ENCODE measurements around the gene THAP3. TPM values are rescaled to one million over a fixed set of nuclear protein-coding genes. Genes with fewer than 3 reads are reported as not detected.

THAP3 gene
- total and polyA plus RNA-seq, 2 of the 8 experiments (the other 6 are each of a cell fraction or from before 2014, with no cell fraction given): 8.2 to 15.3 TPM

DNA sequence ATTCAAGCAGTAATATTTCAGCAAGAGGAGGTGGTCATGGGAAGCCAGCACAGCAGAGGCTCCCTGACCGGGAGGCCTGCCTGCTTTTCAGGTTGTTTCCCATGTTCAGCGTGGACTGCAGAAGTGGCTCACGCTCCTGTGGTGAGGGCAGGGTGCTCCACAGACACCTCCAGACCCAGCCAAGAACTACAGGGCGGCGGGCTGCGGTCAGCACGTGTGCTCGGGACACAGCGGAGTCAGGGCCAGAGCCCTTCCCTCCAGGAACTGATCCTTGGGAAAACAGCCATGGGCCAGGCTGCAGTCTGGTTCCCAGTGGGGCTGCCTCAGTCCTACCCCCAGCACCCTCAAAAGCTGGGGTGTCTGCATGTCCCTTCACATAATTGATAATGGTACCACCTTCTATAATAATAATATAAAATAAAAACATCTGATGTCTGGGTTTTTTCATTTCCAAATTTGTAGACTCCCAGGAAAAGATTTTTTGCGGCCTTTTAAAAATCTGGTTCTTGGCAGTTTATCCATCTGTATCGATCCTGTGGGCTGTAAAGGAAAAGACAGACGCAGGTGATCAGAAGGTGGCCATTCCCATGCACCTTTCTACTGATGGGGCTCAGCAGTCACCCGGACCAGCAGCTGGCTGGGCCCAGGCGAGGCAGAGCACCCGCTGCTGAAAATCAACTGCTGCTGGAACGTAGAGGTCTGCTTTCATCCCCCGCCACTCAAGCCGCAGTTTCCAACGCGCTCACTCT is 10.7 kb downstream of the THAP3 start:
- H4K20me1 ChIP-seq (replicated peaks in 1 of 2; ENCODE audit: control insufficient read depth in 1 of 2, insufficient read depth in 2 of 2, low read length in 2 of 2): peaks cover 4 to 9% of the 10 kb centered on the region in 2 experiments
- H3K9me3 ChIP-seq (ENCODE audit: insufficient read depth in 2 of 2, low read depth in 1 of 2, low read length in 1 of 2): no peaks in the 10 kb centered on the region
- ChIA-PET POLR2A (ENCODE audit: partially characterized antibody) (interaction anchor here (0.5 to 3.9 kb wide), 12 partner anchors 10 to 1550 kb away, joined by 3 to 36 read pairs (median 4); partner anchors contain the start of genes KLHL21, NOL9 and THAP3), CTCF (ENCODE audit: partially characterized antibody) (interaction anchor here (0.6 to 3.7 kb wide), 16 partner anchors 11 to 803 kb away, joined by 3 to 48 read pairs (median 4); partner anchors contain the start of genes NOL9 and THAP3)
- peaks cover 31 to 64% (median 49%) of the 10 kb centered on the region in 4 experiments for H3K36me3 ChIP-seq (ENCODE audit: control insufficient read depth in 2 of 4, insufficient read depth in 4 of 4, low read length in 3 of 4)
- no peak overlapping the region for H4K91ac ChIP-seq (replicated peaks; ENCODE audit: insufficient read length, low read length)
- no peak overlapping the region for H2BK20ac ChIP-seq (ENCODE audit: low read length)
- H3K4me2 ChIP-seq (ENCODE audit: insufficient read depth in 1 of 2, low read depth in 2 of 2, low read length in 2 of 2): no peak overlapping the region
- no peak overlapping the region for H2AFZ ChIP-seq (ENCODE audit: low read length)
- H3K79me1 ChIP-seq (ENCODE audit: low read depth, low read length): no peaks in the 10 kb centered on the region
- no peak overlapping the region for H2BK12ac ChIP-seq (ENCODE audit: low read depth, low read length)
- H3K18ac ChIP-seq (ENCODE audit: extremely low read depth, low read length): no peak overlapping the region
- H3K56ac ChIP-seq (replicated peaks; ENCODE audit: insufficient read length, low read depth, low read length): no peak overlapping the region
- no peaks in the 10 kb centered on the region for H3K23me2 ChIP-seq (ENCODE audit: low read depth, low read length)
- no peaks in the 10 kb centered on the region for H3K27me3 ChIP-seq (replicated peaks in 1 of 4; ENCODE audit: control insufficient read depth in 3 of 4, extremely low read depth in 1 of 4, insufficient read depth in 3 of 4, low read length in 3 of 4)
- no peak for FAIRE-seq
- no peak for DNase-seq (ENCODE audit: low read depth in 1 of 2, low spot score in 2 of 2)
- no peak overlapping the region for H3K4ac ChIP-seq (replicated peaks; ENCODE audit: insufficient read length, low read depth, low read length)
- H2BK120ac ChIP-seq (replicated peaks; ENCODE audit: low read depth, low read length): no peak overlapping the region
- no peak overlapping the region for H2AK5ac ChIP-seq (ENCODE audit: low read depth, low read length)
- H3K27ac ChIP-seq (ENCODE audit: low read depth, low read length): no peak overlapping the region
- no peak overlapping the region for H4K8ac ChIP-seq (ENCODE audit: extremely low read depth, insufficient read depth, low read length)
- WGBS, 2 experiments (ENCODE audit: extremely low coverage in 1 of 2, insufficient coverage in 1 of 2, insufficient read length in 1 of 2, insufficient replicate concordance in 2 of 2, low coverage in 1 of 2, low lambda C conversion rate in 2 of 2, missing lambda C conversion rate in 1 of 2): 91% methylated on average over 20 of the region's 20 CpGs; no CpG with 5 or more reads in 1 of the 2 experiments
- H3K9ac ChIP-seq (replicated peaks in 1 of 4; ENCODE audit: extremely low read depth in 1 of 4, low read depth in 3 of 4, low read length in 3 of 4): no peak overlapping the region
- H2BK15ac ChIP-seq (ENCODE audit: low read length): no peak overlapping the region
- no peak overlapping the region for H4K5ac ChIP-seq (ENCODE audit: insufficient read length, low read depth, low read length)
- H3K23ac ChIP-seq (ENCODE audit: insufficient read length): no peak overlapping the region
- no peak overlapping the region for H2BK5ac ChIP-seq (ENCODE audit: low read depth, low read length)
- no peak overlapping the region for H3K4me3 ChIP-seq (ENCODE audit: extremely low read depth in 1 of 4, insufficient read depth in 2 of 4, low read depth in 3 of 4, low read length in 4 of 4)
- H3K4me1 ChIP-seq (replicated peaks in 1 of 4; ENCODE audit: control insufficient read depth in 3 of 4, insufficient read depth in 4 of 4, low read length in 3 of 4): no peaks in the 10 kb centered on the region
- H3K14ac ChIP-seq (ENCODE audit: insufficient read length): no peak overlapping the region
- no peaks in the 10 kb centered on the region for H3K79me2 ChIP-seq (ENCODE audit: control insufficient read depth in 1 of 2, insufficient read depth in 2 of 2, low read length in 2 of 2)
- TF ChIP-seq EGR1 (IDR thresholded peaks at IDR 0.05; ENCODE audit: borderline replicate concordance, low read depth, low read length): no peak
- no peak for TF ChIP-seq POLR2AphosphoS5 (IDR thresholded peaks at IDR 0.05; ENCODE audit: low read depth, low read length)
- TF ChIP-seq TBP (IDR thresholded peaks at IDR 0.05; ENCODE audit: low read depth, low read length): no peak
- no peak for TF ChIP-seq TAF7 (optimal IDR thresholded peaks at IDR 0.05; ENCODE audit: borderline replicate concordance, low read depth, low read length)
- no peak for TF ChIP-seq FOSL1 (IDR thresholded peaks at IDR 0.05; ENCODE audit: insufficient read depth, low read depth, low read length)
- no peak for TF ChIP-seq ATF3 (IDR thresholded peaks at IDR 0.05; ENCODE audit: insufficient read depth, low read depth, low read length)
- TF ChIP-seq JUND (IDR thresholded peaks at IDR 0.05; ENCODE audit: low read length): no peak
- TF ChIP-seq MAFK (IDR thresholded peaks at IDR 0.05; ENCODE audit: low read depth, low read length): no peak
- TF ChIP-seq EZH2 (IDR thresholded peaks at IDR 0.05; ENCODE audit: low read depth, low read length, severe bottlenecking): no peak
- no peak for TF ChIP-seq KDM4A (IDR thresholded peaks at IDR 0.05; ENCODE audit: low read depth, low read length, severe bottlenecking)
- no peak for TF ChIP-seq TAF1 (IDR thresholded peaks at IDR 0.05; ENCODE audit: low read depth, low read length)
- TF ChIP-seq SP4 (IDR thresholded peaks at IDR 0.05; ENCODE audit: low read length): no peak

Measured in H1 (cell line).